Airway epithelial cell (primary cell): Measurements from ENCODE around the gene ANKLE1. TPM values are rescaled to one million over a fixed set of nuclear protein-coding genes. Genes with fewer than 3 reads are reported as not detected.

Source experiments
- total RNA-seq: library from RNA; depleted of rRNA; stranded (reverse); fragments of >200 nt; gene quantifications from 2 replicates; pipeline ENCODE4 v1.2.3, GENCODE V29; 2015

The ANKLE1 gene
- 0.85 and 2.2 TPM in 2 replicates for total RNA-seq

GRCh38 chr19:17281391-17282304, at the start of gene ANKLE1:
Gene ANKLE1, plus strand, starts transcription at chr19:17281901. Its CDS starts 20 bp downstream, at chr19:17281921.

GRCh38 chr19:17245535-17245984, 36.1 kb upstream of the ANKLE1 start, which contains the start of gene NR2F6:
Gene NR2F6, minus strand, starts transcription at chr19:17245919. Its CDS starts 699 bp downstream, at chr19:17245220.

DNA sequence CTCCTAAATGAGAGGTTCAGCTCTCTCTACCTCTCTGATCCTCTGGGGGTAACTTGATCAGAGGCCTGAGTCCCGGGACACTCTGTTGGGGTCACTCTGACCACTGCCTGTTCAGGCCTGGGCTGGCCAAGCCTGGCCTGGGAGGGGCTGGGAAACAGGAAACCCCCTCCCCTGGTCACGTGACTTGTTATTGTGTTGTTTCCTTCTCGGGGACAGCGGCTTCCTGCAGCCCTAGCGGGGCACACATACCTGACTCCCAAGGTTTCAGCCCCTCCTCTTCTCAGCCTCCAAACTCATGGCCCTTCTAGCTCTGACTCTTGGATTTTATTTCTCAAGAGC, 17.1 kb upstream of the ANKLE1 start, which contains the start of gene USHBP1:
Gene USHBP1 (minus strand): TSS at position 105 of the 339 bp plus-strand sequence. CDS start 446 bp downstream, outside the sequence.

GRCh38 chr19:17266975-17267788, 14.5 kb upstream of the ANKLE1 start, which contains the start of gene BABAM1:
Gene BABAM1, plus strand, starts transcription at chr19:17267443. Its CDS starts 1,364 bp downstream, at chr19:17268807.

DNA sequence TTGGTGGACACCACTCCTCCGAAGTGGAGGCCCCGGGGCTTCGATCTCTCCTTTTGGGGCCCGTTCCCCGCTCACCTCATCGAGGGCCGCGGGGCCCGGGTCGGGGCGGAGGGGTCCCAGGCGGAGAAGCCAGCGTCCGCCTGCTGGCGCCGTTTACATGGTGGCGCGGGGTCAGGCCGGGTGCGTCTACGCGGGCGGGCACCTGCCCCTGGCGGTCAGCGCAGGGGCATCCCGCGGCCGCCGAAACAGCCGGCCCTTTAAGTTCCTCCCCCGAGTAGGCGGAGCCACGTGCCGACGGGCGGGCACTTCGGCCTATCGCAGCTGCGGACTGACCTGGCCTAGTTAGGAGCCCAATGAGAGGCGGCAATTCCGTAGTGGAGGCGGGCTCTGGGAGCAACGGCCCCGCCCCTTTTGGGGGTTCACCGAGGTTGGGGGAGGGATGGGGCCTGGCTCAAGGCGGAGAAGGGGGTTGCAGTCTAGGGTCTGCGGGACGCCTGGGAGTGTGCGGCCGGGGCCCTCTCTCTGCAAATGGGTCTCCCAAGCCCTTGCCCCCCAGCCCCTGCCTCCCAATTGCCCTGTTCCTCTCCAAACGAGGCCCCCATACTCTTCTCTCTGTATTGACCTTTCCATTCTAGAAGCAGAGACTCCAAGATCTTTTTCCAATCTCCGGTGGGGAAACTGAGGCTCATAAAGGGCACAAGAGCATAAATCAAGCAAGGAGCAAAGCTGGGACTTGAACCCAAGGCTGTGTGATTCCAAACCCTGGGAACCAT, 21.7 kb downstream of the ANKLE1 start, which contains the start of gene ABHD8:
Gene ABHD8 (minus strand): TSS at position 259 of the 773 bp plus-strand sequence. CDS start 1,809 bp downstream, outside the sequence.

DNA sequence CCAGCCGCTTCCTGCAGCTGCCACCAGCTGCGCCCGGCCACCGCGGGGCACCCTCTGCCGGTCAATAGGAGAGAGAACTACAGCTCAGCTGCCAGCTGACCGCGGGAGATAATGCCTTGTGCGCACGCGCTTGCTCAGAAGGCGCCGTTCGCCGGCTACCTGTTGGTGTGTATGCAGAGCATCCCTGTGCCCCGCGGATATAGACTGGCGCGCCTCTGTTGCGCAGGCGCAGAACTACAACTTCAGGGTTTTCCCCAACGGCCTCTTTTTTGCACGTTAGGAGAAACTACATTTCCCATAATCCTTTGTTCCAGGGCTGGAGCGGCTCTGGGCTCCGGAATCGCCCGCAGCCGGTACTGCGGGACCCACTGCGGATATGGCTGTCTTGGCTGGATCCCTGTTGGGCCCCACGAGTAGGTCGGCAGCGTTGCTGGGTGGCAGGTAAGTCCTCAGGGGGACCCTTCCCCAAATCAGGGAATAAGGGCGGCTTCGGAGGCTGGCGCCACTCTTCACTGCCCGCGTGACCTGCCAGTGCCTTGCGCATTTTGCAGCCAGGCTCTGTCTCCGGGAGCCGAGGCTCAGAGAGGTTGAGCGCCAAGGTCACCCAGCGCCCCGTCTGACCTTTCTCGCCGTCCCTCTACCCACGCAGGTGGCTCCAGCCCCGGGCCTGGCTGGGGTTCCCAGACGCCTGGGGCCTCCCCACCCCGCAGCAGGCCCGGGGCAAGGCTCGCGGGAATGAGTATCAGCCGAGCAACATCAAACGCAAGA, 24.0 kb downstream of the ANKLE1 start, which contains the start of gene MRPL34:
Gene MRPL34 (plus strand): TSS at position 356 of the 768 bp plus-strand sequence. CDS start 21 bp downstream, at position 377.

DNA sequence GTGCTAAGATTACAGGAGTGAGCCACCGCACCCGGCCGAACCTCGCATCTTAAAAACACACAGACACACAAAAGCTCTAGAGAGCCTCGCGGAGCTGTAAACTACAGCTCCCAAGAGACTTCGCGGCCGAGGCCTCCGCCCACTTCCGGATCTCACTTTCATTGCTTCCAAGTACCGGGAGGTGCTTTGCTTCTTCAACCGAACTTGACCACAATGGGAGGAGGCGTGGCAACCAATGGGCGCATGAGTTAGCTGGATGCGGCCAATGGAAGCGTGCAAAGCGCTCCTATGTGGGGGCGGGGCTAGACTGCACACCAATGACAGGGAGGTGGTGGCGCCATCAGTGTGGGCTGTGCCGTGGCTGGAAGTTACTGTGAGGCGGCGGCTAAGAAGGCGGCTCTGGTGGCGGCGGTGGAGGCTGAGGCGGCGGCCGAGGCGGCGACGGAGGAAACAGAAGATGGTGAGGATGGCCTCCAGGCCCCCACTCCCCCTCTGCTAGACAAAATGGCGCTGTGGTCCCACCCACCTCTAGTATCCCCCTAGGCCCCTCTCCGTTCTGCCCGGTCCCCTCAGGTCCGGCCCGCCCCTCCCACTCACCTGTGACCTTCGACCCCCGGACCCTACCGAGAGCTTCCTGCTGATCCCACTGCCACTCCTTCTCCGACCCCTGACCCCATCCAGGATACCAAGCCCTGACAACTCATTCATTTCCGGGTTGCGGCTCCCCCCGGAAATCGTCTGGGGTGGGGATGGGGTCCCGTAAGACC, 27.7 kb downstream of the ANKLE1 start, which contains the start of gene DDA1:
Gene DDA1 (plus strand): TSS at position 366 of the 767 bp plus-strand sequence. CDS start 92 bp downstream, at position 458.

GRCh38 chr19:17334414-17335409, 53.0 kb downstream of the ANKLE1 start, which contains the start of gene ANO8:
Gene ANO8, minus strand, starts transcription at chr19:17334855. Its CDS starts 185 bp downstream, at chr19:17334670.

Other genes with a start within 250 kb of the ANKLE1 start
- gene HAUS8, start 206.4 kb upstream of the ANKLE1 start, total RNA-seq: 10.5 TPM in 2 replicates
- 37.3 and 47.1 TPM in 2 replicates for gene MYO9B, start 206.1 kb upstream of the ANKLE1 start, total RNA-seq
- 13.2 and 13.3 TPM in 2 replicates for gene USE1, start 66.5 kb upstream of the ANKLE1 start, total RNA-seq
- gene OCEL1, start 55.7 kb upstream of the ANKLE1 start, total RNA-seq: 1.2 and 5.9 TPM in 2 replicates
- 121 TPM in 2 replicates for gene NR2F6, start 36.0 kb upstream of the ANKLE1 start, total RNA-seq
- not detected in 2 replicates for gene USHBP1, start 17.2 kb upstream of the ANKLE1 start, total RNA-seq
- 69.9 and 76.7 TPM in 2 replicates for gene BABAM1, start 14.5 kb upstream of the ANKLE1 start, total RNA-seq
- gene ABHD8, start 21.5 kb downstream of the ANKLE1 start, total RNA-seq: 10.8 and 12.1 TPM in 2 replicates
- 62.1 and 159 TPM in 2 replicates for gene MRPL34, start 24.0 kb downstream of the ANKLE1 start, total RNA-seq
- gene DDA1, start 27.7 kb downstream of the ANKLE1 start, total RNA-seq: 22.7 and 31.5 TPM in 2 replicates
- gene ANO8, start 53.0 kb downstream of the ANKLE1 start, total RNA-seq: 6.9 TPM in 2 replicates
- gene GTPBP3, start 55.7 kb downstream of the ANKLE1 start, total RNA-seq: 23.6 and 38.2 TPM in 2 replicates
- not detected in 2 replicates for gene PLVAP, start 95.4 kb downstream of the ANKLE1 start, total RNA-seq
- gene CCDC194, start 112.3 kb downstream of the ANKLE1 start, total RNA-seq: not detected in 2 replicates
- gene BST2, start 123.7 kb downstream of the ANKLE1 start, total RNA-seq: not detected in 2 replicates
- 67.1 and 78.6 TPM in 2 replicates for gene MVB12A, start 138.1 kb downstream of the ANKLE1 start, total RNA-seq
- gene TMEM221, start 166.8 kb downstream of the ANKLE1 start, total RNA-seq: 0.42 TPM in 1 of 2 replicates, not detected in the other
- not detected in 2 replicates for gene NXNL1, start 179.0 kb downstream of the ANKLE1 start, total RNA-seq
- 10.2 and 11.1 TPM in 2 replicates for gene SLC27A1, start 188.6 kb downstream of the ANKLE1 start, total RNA-seq
- gene PGLS, start 229.7 kb downstream of the ANKLE1 start, total RNA-seq: 94.9 and 105 TPM in 2 replicates